ENCODE data around the gene CDK5RAP2.

The CDK5RAP2 gene

DNA sequence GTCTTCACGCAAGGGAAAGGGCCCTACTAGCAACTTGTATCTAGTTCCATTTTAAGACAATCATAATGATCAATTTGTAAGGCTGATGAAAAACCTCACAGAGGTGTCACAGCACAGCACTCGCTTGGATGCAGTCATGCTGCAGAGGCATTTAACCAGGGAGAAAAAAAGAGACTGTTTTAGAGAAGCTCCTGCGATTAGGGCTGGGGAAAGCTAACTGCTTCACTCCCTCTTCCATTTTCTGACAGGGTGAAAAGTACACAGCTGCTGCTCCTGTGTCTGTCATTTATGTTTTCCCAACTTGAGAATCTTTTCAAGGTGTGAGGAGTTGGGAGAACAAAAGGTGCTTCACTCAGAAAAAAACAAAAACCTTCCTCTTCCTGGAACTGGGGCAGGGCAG lies 106.4 kb downstream of the CDK5RAP2 start:
- Histone ChIP-seq H3K27ac (replicated peaks) (no peak overlapping the region), H3K4me3 (replicated peaks; ENCODE audit: insufficient read depth, low read length) (no peak overlapping the region), H3K27me3 (ENCODE audit: insufficient read depth, poor library complexity, severe bottlenecking) (no peaks in the 10 kb centered on the region)
- TF ChIP-seq, protein P1, sequence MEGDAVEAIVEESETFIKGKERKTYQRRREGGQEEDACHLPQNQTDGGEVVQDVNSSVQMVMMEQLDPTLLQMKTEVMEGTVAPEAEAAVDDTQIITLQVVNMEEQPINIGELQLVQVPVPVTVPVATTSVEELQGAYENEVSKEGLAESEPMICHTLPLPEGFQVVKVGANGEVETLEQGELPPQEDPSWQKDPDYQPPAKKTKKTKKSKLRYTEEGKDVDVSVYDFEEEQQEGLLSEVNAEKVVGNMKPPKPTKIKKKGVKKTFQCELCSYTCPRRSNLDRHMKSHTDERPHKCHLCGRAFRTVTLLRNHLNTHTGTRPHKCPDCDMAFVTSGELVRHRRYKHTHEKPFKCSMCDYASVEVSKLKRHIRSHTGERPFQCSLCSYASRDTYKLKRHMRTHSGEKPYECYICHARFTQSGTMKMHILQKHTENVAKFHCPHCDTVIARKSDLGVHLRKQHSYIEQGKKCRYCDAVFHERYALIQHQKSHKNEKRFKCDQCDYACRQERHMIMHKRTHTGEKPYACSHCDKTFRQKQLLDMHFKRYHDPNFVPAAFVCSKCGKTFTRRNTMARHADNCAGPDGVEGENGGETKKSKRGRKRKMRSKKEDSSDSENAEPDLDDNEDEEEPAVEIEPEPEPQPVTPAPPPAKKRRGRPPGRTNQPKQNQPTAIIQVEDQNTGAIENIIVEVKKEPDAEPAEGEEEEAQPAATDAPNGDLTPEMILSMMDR (IDR thresholded peaks at IDR 0.05; ENCODE audit: insufficient read depth, low read length), result no peak
- no peak for TF ChIP-seq SPI1 (IDR thresholded peaks at IDR 0.05; ENCODE audit: borderline replicate concordance, low read depth)
- TF ChIP-seq POLR2AphosphoS5 (IDR thresholded peaks at IDR 0.05; ENCODE audit: low read depth), result no peak
- TF ChIP-seq GABPA (IDR thresholded peaks at IDR 0.05; ENCODE audit: low read depth), result no peak
- TF ChIP-seq REST (IDR thresholded peaks at IDR 0.05; ENCODE audit: insufficient replicate concordance, low read depth), result no peak
- no peak for DNase-seq (ENCODE audit: low read depth in 1 of 2, low spot score in 1 of 2)

DNA sequence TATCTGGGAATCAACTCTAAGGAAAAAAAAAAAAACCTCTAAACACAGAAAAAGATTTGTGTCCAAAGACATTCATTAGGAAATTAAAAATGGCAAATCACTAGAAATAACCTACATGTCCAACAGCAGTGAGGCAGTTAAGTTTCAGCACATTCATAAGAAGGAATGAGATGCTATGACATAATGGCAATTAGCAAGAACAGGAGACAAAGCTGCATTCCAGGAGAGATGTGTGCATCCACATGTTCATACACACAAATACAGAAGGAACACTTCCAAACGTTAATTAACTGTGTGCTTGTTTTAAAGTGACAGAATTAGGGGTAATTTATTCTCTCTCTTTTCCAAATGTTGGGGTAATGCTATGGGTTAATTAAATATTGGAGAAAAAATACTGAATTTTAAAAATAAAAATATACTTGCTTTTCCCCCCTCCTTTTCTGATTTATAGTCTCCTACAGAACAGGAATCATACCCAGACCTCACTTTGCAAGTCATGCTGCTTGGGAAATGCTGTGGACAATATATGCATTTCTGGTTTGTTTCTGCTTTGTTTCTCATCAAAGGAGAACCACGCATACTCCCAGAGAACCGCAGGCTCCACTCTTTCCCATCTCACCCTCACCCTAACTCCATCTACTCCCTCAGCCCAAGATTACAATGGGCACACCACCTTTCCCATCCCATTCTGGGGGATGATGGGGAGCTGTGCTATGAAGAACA lies 114.1 kb downstream of the CDK5RAP2 start:
- Histone ChIP-seq H3K27ac (replicated peaks) (no peak overlapping the region), H3K4me3 (replicated peaks; ENCODE audit: insufficient read depth, low read length) (no peak overlapping the region), H3K27me3 (ENCODE audit: insufficient read depth, poor library complexity, severe bottlenecking) (no peaks in the 10 kb centered on the region)
- no peak for TF ChIP-seq POLR2AphosphoS5 (IDR thresholded peaks at IDR 0.05; ENCODE audit: low read depth)
- no peak for TF ChIP-seq SPI1 (IDR thresholded peaks at IDR 0.05; ENCODE audit: borderline replicate concordance, low read depth)
- no peak for TF ChIP-seq REST (IDR thresholded peaks at IDR 0.05; ENCODE audit: insufficient replicate concordance, low read depth)
- TF ChIP-seq, protein P1 (IDR thresholded peaks at IDR 0.05; ENCODE audit: insufficient read depth, low read length), result no peak
- no peak for TF ChIP-seq GABPA (IDR thresholded peaks at IDR 0.05; ENCODE audit: low read depth)
- DNase-seq (ENCODE audit: low read depth in 1 of 2, low spot score in 1 of 2), result no peak

DNA sequence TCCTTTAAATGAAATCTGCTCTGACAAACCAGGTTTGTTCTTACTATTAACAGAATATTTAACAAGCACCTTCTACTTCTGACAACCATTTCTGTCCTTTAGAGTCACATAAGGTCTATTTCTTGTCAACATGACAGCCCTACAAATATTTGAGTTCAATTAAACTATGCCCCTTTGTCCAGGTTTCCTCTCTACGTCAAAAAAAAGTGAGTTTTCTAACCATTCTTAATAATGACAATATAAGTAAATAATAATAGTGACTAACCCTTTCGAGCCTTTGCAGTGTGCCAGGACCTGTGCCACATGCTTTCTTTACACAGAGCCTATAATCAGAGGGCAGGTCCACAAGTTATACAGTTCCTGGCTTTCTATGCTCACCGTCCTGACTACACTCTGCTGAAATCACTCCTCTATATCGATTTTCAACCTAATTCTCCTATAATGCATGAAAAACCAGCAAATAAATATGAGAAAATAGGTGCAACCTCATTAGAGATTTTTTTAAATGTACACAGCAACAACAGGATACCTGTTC lies 115.0 kb downstream of the CDK5RAP2 start:
- TF ChIP-seq, protein P1 (IDR thresholded peaks at IDR 0.05; ENCODE audit: insufficient read depth, low read length), result no peak
- TF ChIP-seq GABPA (IDR thresholded peaks at IDR 0.05; ENCODE audit: low read depth) (no peak), REST (IDR thresholded peaks at IDR 0.05; ENCODE audit: insufficient replicate concordance, low read depth) (no peak)
- no peak overlapping the region for H3K4me3 ChIP-seq (replicated peaks; ENCODE audit: insufficient read depth, low read length)
- H3K27ac ChIP-seq (replicated peaks), result no peak overlapping the region
- no peaks in the 10 kb centered on the region for H3K27me3 ChIP-seq (ENCODE audit: insufficient read depth, poor library complexity, severe bottlenecking)
- no peak for DNase-seq (ENCODE audit: low read depth in 1 of 2, low spot score in 1 of 2)
